B cell (primary cell): Measurements from ENCODE around the gene C2CD3. TPM values are rescaled to one million over a fixed set of nuclear protein-coding genes. Genes with fewer than 3 reads are reported as not detected.

Experiments used
- ATAC-seq: fragments of 200-7000 bp; cut with Tn5 transposase; one replicate; pipeline ENCODE4 v1.10.0; 2021; ENCODE audit warnings: low read depth, mild to moderate bottlenecking, moderate number of reproducible peaks, moderate library complexity
- CTCF ChIA-PET: fragments of 350-600 bp; sonication (Branson Sonifier 250); formaldehyde crosslinking; loops from one replicate; lab custom pipeline; 2021; ENCODE audit warnings: antibody characterized with exemption, inconsistent platforms; lab: Charles Lee
- POLR2A ChIA-PET: fragments of 350-600 bp; sonication (Branson Sonifier 250); formaldehyde crosslinking; loops from one replicate; lab custom pipeline; 2021; ENCODE audit warnings: antibody characterized with exemption; lab: Charles Lee
- DNase-seq: peaks from one replicate; pipeline ENCODE4 v3.0.0; 2013
- H2AFZ ChIP-seq: 2 replicates; pipeline ENCODE4 v1.6.1; 2012; ENCODE audit warnings: mild to moderate bottlenecking, low read depth, low read length; ENCODE audit not compliant: insufficient read depth, poor library complexity, severe bottlenecking
- H3K27ac ChIP-seq, 2 donors: 1 replicate in 1 of 2; 2 replicates in 1 of 2; pipeline ENCODE4 v1.5.1; 2012 to 2013; ENCODE audit warnings: low read length in 2 of 2, mild to moderate bottlenecking in 2 of 2, moderate library complexity in 1 of 2
- H3K27me3 ChIP-seq, 4 experiments: fragments of 200-600 bp in 1 of 4; sonication (generic) in 1 of 4; replicated peaks in 1 of 4; 1 replicate in 2 of 4; 2 replicates in 2 of 4; pipeline versions ENCODE4 v1.6.1 to v1.7.0; 2013 to 2016; ENCODE audit warnings: low read length in 3 of 4, mild to moderate bottlenecking in 2 of 4, mixed read lengths in 1 of 4, moderate library complexity in 1 of 4; ENCODE audit not compliant: insufficient read depth in 4 of 4, control insufficient read depth in 3 of 4; ENCODE audit errors: control extremely low read depth in 1 of 4
- H3K36me3 ChIP-seq, 2 experiments: replicated peaks in 1 of 2; 1 replicate in 1 of 2; 2 replicates in 1 of 2; pipeline versions ENCODE4 v1.6.1 to v1.7.1; 2013; ENCODE audit warnings: low read length in 1 of 2; ENCODE audit not compliant: insufficient read depth in 2 of 2, control insufficient read depth in 1 of 2; ENCODE audit errors: control extremely low read depth in 1 of 2, extremely low read depth in 1 of 2
- H3K4me1 ChIP-seq, 2 donors: fragments of 200-600 bp in 1 of 2; sonication (generic) in 1 of 2; 1 replicate in 1 of 2; 2 replicates in 1 of 2; pipeline versions ENCODE4 v1.5.1 to v1.6.1; 2013 to 2017; ENCODE audit warnings: low read length in 2 of 2; ENCODE audit not compliant: control insufficient read depth in 2 of 2, insufficient read depth in 2 of 2
- H3K4me2 ChIP-seq: replicated peaks from 2 replicates; pipeline ENCODE3; 2012; ENCODE audit warnings: mild to moderate bottlenecking, low read depth, low read length; ENCODE audit not compliant: poor library complexity, severe bottlenecking
- H3K4me3 ChIP-seq, 5 experiments: fragments of 200-600 bp in 1 of 5; sonication (generic) in 1 of 5; 1 replicate in 3 of 5; 2 replicates in 2 of 5; pipeline versions ENCODE4 v1.5.1 to v1.7.0; 2011 to 2016; ENCODE audit warnings: low read length in 4 of 5, mild to moderate bottlenecking in 4 of 5, low read depth in 2 of 5, control low read depth in 1 of 5, moderate library complexity in 1 of 5; ENCODE audit not compliant: insufficient read depth in 1 of 5; ENCODE audit errors: control extremely low read depth in 1 of 5, extremely low read depth in 1 of 5
- H3K79me2 ChIP-seq: fragments of 200-600 bp; sonication (generic); one replicate; pipeline ENCODE4 v1.6.0; 2016; ENCODE audit warnings: low read length; ENCODE audit not compliant: control insufficient read depth, insufficient read depth
- H3K9ac ChIP-seq: fragments of 200-600 bp; sonication (generic); 2 replicates; pipeline ENCODE4 v1.6.1; 2017; ENCODE audit warnings: mild to moderate bottlenecking, low read length, moderate library complexity
- H3K9me3 ChIP-seq, 3 donors: one replicate each; pipeline versions ENCODE4 v1.6.1 to v1.7.1; 2013; ENCODE audit warnings: low read length in 2 of 3; ENCODE audit not compliant: control insufficient read depth in 2 of 3, insufficient read depth in 1 of 3; ENCODE audit errors: control extremely low read depth in 1 of 3
- H4K20me1 ChIP-seq: 2 replicates; pipeline ENCODE4 v1.6.0; 2012; ENCODE audit warnings: mild to moderate bottlenecking, low read length; ENCODE audit not compliant: insufficient read depth, control insufficient read depth, poor library complexity, severe bottlenecking
- H3K27ac Mint-ChIP-seq: one replicate; pipeline ENCODE4 v1.8.0; 2021; ENCODE audit warnings: mixed read lengths
- H3K27me3 Mint-ChIP-seq: one replicate; pipeline ENCODE4 v1.8.0; 2021; ENCODE audit warnings: mixed read lengths
- H3K4me1 Mint-ChIP-seq: one replicate; pipeline ENCODE4 v1.8.0; 2021; ENCODE audit warnings: mixed read lengths
- H3K4me3 Mint-ChIP-seq: one replicate; pipeline ENCODE4 v1.8.0; 2021; ENCODE audit warnings: mixed read lengths
- H3K9me3 Mint-ChIP-seq: one replicate; pipeline ENCODE4 v1.8.0; 2022; ENCODE audit warnings: mixed read lengths; ENCODE audit not compliant: insufficient read depth
- CTCF ChIP-seq: fragments of 200-600 bp; IDR thresholded peaks from one replicate; pipeline ENCODE4 v1.8.0; 2022; ENCODE audit warnings: antibody characterized with exemption, mild to moderate bottlenecking
- EZH2 ChIP-seq: IDR thresholded peaks from 2 replicates; pipeline ENCODE4 v1.6.1; 2012; ENCODE audit warnings: borderline replicate concordance, low read depth, mild to moderate bottlenecking, moderate library complexity, low read length; ENCODE audit not compliant: insufficient read depth, poor library complexity, severe bottlenecking
- WGBS: methylation state at CpG from one replicate; pipeline ENCODE4 v1.1.5; 2013; ENCODE audit warnings: missing lambda C conversion rate; ENCODE audit not compliant: insufficient coverage; 5-methylcytosine and 5-hydroxymethylcytosine counted together
- intact Hi-C: fragments of 100-400 bp; cut with micrococcal nuclease; formaldehyde crosslinking; loops from one replicate; pipeline ENCODE4 v1.10.0; 2022
- polyA plus RNA-seq: library from polyadenylated mRNA; depleted of rRNA; stranded (reverse); fragments of >200 nt; gene quantifications from 2 replicates; pipeline ENCODE4 v1.2.3, GENCODE V29; 2012
- total RNA-seq, 2 donors: library from RNA; stranded (reverse); fragments of 120-200 nt in 1 of 2; gene quantifications; 1 replicate in 1 of 2; 2 replicates in 1 of 2; pipeline versions ENCODE4 v1.2.3 to v1.2.4, GENCODE V29; 2013 to 2022

The C2CD3 gene
- total and polyA plus RNA-seq, 2 donors (not counting 1 experiment from before 2014, with no cell fraction given) = 19.8 to 69.0 TPM

- ChIA-PET CTCF (no interaction called here), POLR2A (no interaction called here)
- Histone ChIP-seq H2AFZ (no peak overlapping the region), H3K27ac (no peak overlapping the region), H3K27me3 (no peaks in the 10 kb centered on the region), H4K20me1 (no peaks in the 10 kb centered on the region), H3K9ac (no peak overlapping the region), H3K4me3 (no peak overlapping the region), H3K4me2 (no peak overlapping the region), H3K79me2 (peaks cover 5% of the 10 kb centered on the region), H3K36me3 (peaks cover 2 to 19% of the 10 kb centered on the region in 2 experiments), H3K9me3 (no peaks in the 10 kb centered on the region), H3K4me1 (peaks cover 22 to 29% of the 10 kb centered on the region in 2 donors)
- Mint-ChIP-seq H3K27me3 (no peaks in the 10 kb centered on the region), H3K4me1 (peaks cover 25% of the 10 kb centered on the region), H3K4me3 (no peak overlapping the region), H3K9me3 (no peaks in the 10 kb centered on the region), H3K27ac (no peak overlapping the region)
- ATAC-seq (no peak), DNase-seq (no peak)
- intact Hi-C loops = no loop called here
- TF ChIP-seq EZH2 (no peak), CTCF (no peak)
- 90% methylated on average over 2 of the region's 7 CpGs for WGBS
Observed at GRCh38 chr11:74025467-74026166, 145.2 kb downstream of the C2CD3 start.

GRCh38 chr11:74024261-74025029 is 146.4 kb downstream of the C2CD3 start:
- no peaks in the 10 kb centered on the region for H3K27me3 Mint-ChIP-seq
- 83% methylated on average over 1 of the region's 2 CpGs for WGBS
- Histone ChIP-seq H3K4me1 (peaks cover 32 to 41% of the 10 kb centered on the region in 2 donors), H3K27ac (no peak overlapping the region), H3K9ac (no peak overlapping the region), H3K4me2 (no peak overlapping the region), H3K9me3 (no peaks in the 10 kb centered on the region), H3K36me3 (peaks cover 3 to 19% of the 10 kb centered on the region in 2 experiments), H2AFZ (no peak overlapping the region), H4K20me1 (no peaks in the 10 kb centered on the region), H3K79me2 (peaks cover 5% of the 10 kb centered on the region), H3K4me3 (no peak overlapping the region), H3K27me3 (no peaks in the 10 kb centered on the region)
- DNase-seq (no peak), ATAC-seq (no peak)
- H3K4me3 Mint-ChIP-seq = no peak overlapping the region
- intact Hi-C loops = no loop called here
- POLR2A ChIA-PET = no interaction called here
- peaks cover 25% of the 10 kb centered on the region for H3K4me1 Mint-ChIP-seq
- no peaks in the 10 kb centered on the region for H3K9me3 Mint-ChIP-seq
- no peak overlapping the region for H3K27ac Mint-ChIP-seq
- CTCF ChIA-PET = no interaction called here
- TF ChIP-seq CTCF = no peak
- no peak for TF ChIP-seq EZH2
